ENCODE data around the gene ZFR2.
"Not testable (repeated sequence)": the region's sequence is repeated elsewhere in the genome, so short reads cannot be mapped to it uniquely, and the experiment has no call there.

The ZFR2 gene

GRCh38 chr19:3874695-3875094, 5.9 kb upstream of the ZFR2 start:
- not testable (repeated sequence) for DNase-seq (ENCODE audit: low read depth in 2 of 3, low spot score in 2 of 3)

- DNase-seq (ENCODE audit: low read depth in 2 of 3, low spot score in 2 of 3), result no peak
Observed at GRCh38 chr19:3873151-3873550, 4.3 kb upstream of the ZFR2 start.

GRCh38 chr19:3867971-3868769, 668 bp downstream of the ZFR2 start:
- no peak for DNase-seq (ENCODE audit: low read depth in 2 of 3, low spot score in 2 of 3)

GRCh38 chr19:3866910-3867638, 1.8 kb downstream of the ZFR2 start:
- no peak for DNase-seq (ENCODE audit: low read depth in 2 of 3, low spot score in 2 of 3)

GRCh38 chr19:3863648-3864047, 5.2 kb downstream of the ZFR2 start:
- DNase-seq (ENCODE audit: low read depth in 2 of 3, low spot score in 2 of 3), result no peak

GRCh38 chr19:3862826-3863500, 5.9 kb downstream of the ZFR2 start:
- DNase-seq (ENCODE audit: low read depth in 2 of 3, low spot score in 2 of 3), result no peak

- DNase-seq (ENCODE audit: low read depth in 2 of 3, low spot score in 2 of 3), result no peak
Observed at GRCh38 chr19:3860499-3860898, 8.3 kb downstream of the ZFR2 start.

- DNase-seq (ENCODE audit: low read depth in 2 of 3, low spot score in 2 of 3), result no peak
Observed at GRCh38 chr19:3857449-3858003, 11.3 kb downstream of the ZFR2 start.

GRCh38 chr19:3855320-3855719, 13.5 kb downstream of the ZFR2 start:
- no peak for DNase-seq (ENCODE audit: low read depth in 2 of 3, low spot score in 2 of 3)

GRCh38 chr19:3852614-3853254, 16.1 kb downstream of the ZFR2 start:
- DNase-seq (ENCODE audit: low read depth in 2 of 3, low spot score in 2 of 3), result no peak

GRCh38 chr19:3852177-3852511, 16.7 kb downstream of the ZFR2 start:
- no peak for DNase-seq (ENCODE audit: low read depth in 2 of 3, low spot score in 2 of 3)

GRCh38 chr19:3851254-3852176, 17.3 kb downstream of the ZFR2 start:
- no peak for DNase-seq (ENCODE audit: low read depth in 2 of 3, low spot score in 2 of 3)

GRCh38 chr19:3850320-3850972, 18.4 kb downstream of the ZFR2 start:
- no peak for DNase-seq (ENCODE audit: low read depth in 2 of 3, low spot score in 2 of 3)

GRCh38 chr19:3849787-3850186, 19.1 kb downstream of the ZFR2 start:
- DNase-seq (ENCODE audit: low read depth in 2 of 3, low spot score in 2 of 3), result no peak

- DNase-seq (ENCODE audit: low read depth in 2 of 3, low spot score in 2 of 3), result peak; percentile 17 to 23 (median 23)
Observed at GRCh38 chr19:3849092-3849491, 19.7 kb downstream of the ZFR2 start.

- no peak for DNase-seq (ENCODE audit: low read depth in 2 of 3, low spot score in 2 of 3)
Observed at GRCh38 chr19:3844596-3844995, 24.2 kb downstream of the ZFR2 start.

- no peak for DNase-seq (ENCODE audit: low read depth in 2 of 3, low spot score in 2 of 3)
Observed at GRCh38 chr19:3842948-3843347, 25.9 kb downstream of the ZFR2 start.

- no peak for DNase-seq (ENCODE audit: low read depth in 2 of 3, low spot score in 2 of 3)
Observed at GRCh38 chr19:3840804-3841203, 28.0 kb downstream of the ZFR2 start.

- no peak for DNase-seq (ENCODE audit: low read depth in 2 of 3, low spot score in 2 of 3)
Observed at GRCh38 chr19:3839941-3840340, 28.9 kb downstream of the ZFR2 start.

- DNase-seq (ENCODE audit: low read depth in 2 of 3, low spot score in 2 of 3), result no peak
Observed at GRCh38 chr19:3838661-3839060, 30.2 kb downstream of the ZFR2 start.

Measured in activated CD8-positive, alpha-beta memory T cell treated with anti-CD3 and anti-CD28 coated beads for 48 hours (primary cell).